Neural cell (in vitro differentiated cells): ENCODE measurements around the gene OR1F1. TPM values are rescaled to one million over a fixed set of nuclear protein-coding genes. Genes with fewer than 3 reads are reported as not detected.

Source experiments
- H2AFZ ChIP-seq: fragments of 200-600, 300-800 bp; sonication (generic), shearing (Covaris generic); 2 replicates; pipeline ENCODE4 v1.6.0; 2014; ENCODE audit warnings: low read depth, mild to moderate bottlenecking, antibody characterized with exemption, low read length, moderate library complexity
- H3F3A ChIP-seq: fragments of 200-600 bp; shearing (Covaris generic); 2 replicates; pipeline ENCODE4 v1.6.1; 2016; ENCODE audit warnings: mild to moderate bottlenecking, moderate library complexity, mixed read lengths, antibody characterized with exemption, low read length; ENCODE audit not compliant: insufficient read depth, poor library complexity, severe bottlenecking
- H3K27ac ChIP-seq: fragments of 200-600, 300-800 bp; sonication (generic), shearing (Covaris generic); 2 replicates; pipeline ENCODE4 v1.5.1; 2014; ENCODE audit warnings: mild to moderate bottlenecking, low read length, moderate library complexity
- H3K27me3 ChIP-seq: fragments of 300-800, 200-600 bp; sonication (generic), shearing (Covaris generic); 2 replicates; pipeline ENCODE4 v1.6.0; 2014; ENCODE audit warnings: mild to moderate bottlenecking, low read depth, low read length, moderate library complexity; ENCODE audit not compliant: insufficient read depth
- H3K36me3 ChIP-seq: fragments of 300-800, 200-600 bp; sonication (generic), shearing (Covaris generic); 2 replicates; pipeline ENCODE4 v1.5.1; 2014; ENCODE audit warnings: mild to moderate bottlenecking, antibody characterized with exemption, low read length, moderate library complexity; ENCODE audit not compliant: insufficient read depth
- H3K4me2 ChIP-seq: fragments of 300-800, 200-600 bp; sonication (generic), shearing (Covaris generic); 2 replicates; pipeline ENCODE4 v1.6.0; 2014; ENCODE audit warnings: mild to moderate bottlenecking, low read length
- H3K4me3 ChIP-seq: fragments of 300-800, 200-600 bp; sonication (generic), shearing (Covaris generic); 2 replicates; pipeline ENCODE4 v1.5.1; 2014; ENCODE audit warnings: mild to moderate bottlenecking, low read length, moderate library complexity
- H3K79me2 ChIP-seq: fragments of 200-600 bp; shearing (Covaris generic); replicated peaks from 2 replicates; pipeline ENCODE4 v1.6.0; 2014; ENCODE audit warnings: mild to moderate bottlenecking, low read length, moderate library complexity; ENCODE audit not compliant: insufficient read depth
- H3K9ac ChIP-seq: fragments of 300-800, 200-600 bp; sonication (generic), shearing (Covaris generic); 2 replicates; pipeline ENCODE4 v1.6.1; 2016; ENCODE audit warnings: mild to moderate bottlenecking, low read length, mixed read lengths
- H3K9me2 ChIP-seq: fragments of 200-600 bp; shearing (Covaris generic); 2 replicates; pipeline ENCODE4 v1.6.1; 2016; ENCODE audit warnings: mild to moderate bottlenecking, low read length, mixed read lengths; ENCODE audit not compliant: insufficient read depth
- H3K9me3 ChIP-seq: fragments of 200-600, 300-800 bp; sonication (generic), shearing (Covaris generic); 2 replicates; pipeline ENCODE4 v1.6.1; 2016; ENCODE audit warnings: mild to moderate bottlenecking, mixed run types, low read length, moderate library complexity, mixed read lengths
- H4K20me1 ChIP-seq: fragments of 200-600 bp; shearing (Covaris generic); 2 replicates; pipeline ENCODE4 v1.6.1; 2016; ENCODE audit warnings: mild to moderate bottlenecking, mixed run types; ENCODE audit not compliant: insufficient read depth
- CTCF ChIP-seq: fragments of 450-650 bp; IDR thresholded peaks from 2 replicates; pipeline ENCODE4 v1.5.1; 2014; ENCODE audit warnings: antibody characterized with exemption, mild to moderate bottlenecking, moderate library complexity; ENCODE audit not compliant: poor library complexity, severe bottlenecking
- EP300 ChIP-seq: fragments of 450-650 bp; conservative IDR thresholded peaks from 2 replicates; pipeline ENCODE4 v1.6.1; 2014; ENCODE audit warnings: antibody characterized with exemption, mild to moderate bottlenecking, moderate library complexity; ENCODE audit not compliant: poor library complexity, severe bottlenecking
- EZH2 ChIP-seq: fragments of 200-600, 300-800 bp; shearing (Covaris generic), sonication (generic); IDR thresholded peaks from 2 replicates; pipeline ENCODE4 v1.6.1; 2014; ENCODE audit warnings: antibody characterized with exemption, low read length, borderline replicate concordance, mild to moderate bottlenecking; ENCODE audit not compliant: insufficient read depth, poor library complexity, severe bottlenecking
- MXI1 ChIP-seq: fragments of 450-650 bp; conservative IDR thresholded peaks from 2 replicates; pipeline ENCODE4 v1.6.1; 2014; ENCODE audit warnings: antibody characterized with exemption, mild to moderate bottlenecking; ENCODE audit not compliant: poor library complexity, severe bottlenecking
- POLR2AphosphoS5 ChIP-seq: IDR thresholded peaks from 2 replicates; pipeline ENCODE4 v1.6.1; 2012
- RAD21 ChIP-seq: fragments of 450-650 bp; conservative IDR thresholded peaks from 2 replicates; pipeline ENCODE4 v1.6.1; 2014; ENCODE audit warnings: antibody characterized with exemption, mild to moderate bottlenecking, moderate library complexity
- SMC3 ChIP-seq: fragments of 450-650 bp; conservative IDR thresholded peaks from 2 replicates; pipeline ENCODE4 v1.6.1; 2014; ENCODE audit warnings: antibody characterized with exemption, mild to moderate bottlenecking, moderate library complexity; ENCODE audit not compliant: poor library complexity
- TAF1 ChIP-seq: IDR thresholded peaks from 2 replicates; pipeline ENCODE4 v1.6.1; 2012; ENCODE audit warnings: low read depth
- polyA plus RNA-seq: library from polyadenylated mRNA; depleted of rRNA; stranded (reverse); fragments of >200 nt; gene quantifications from 2 replicates; pipeline ENCODE4 v1.2.3, GENCODE V29; 2014
- TF ChIP-seq, protein P1 (sequence below): IDR thresholded peaks from 2 replicates; pipeline ENCODE4 v1.6.1; 2012; ENCODE audit warnings: borderline replicate concordance

OR1F1 gene
- polyA plus RNA-seq, 1 donor from 2014 or later: 2.5 TPM

DNA sequence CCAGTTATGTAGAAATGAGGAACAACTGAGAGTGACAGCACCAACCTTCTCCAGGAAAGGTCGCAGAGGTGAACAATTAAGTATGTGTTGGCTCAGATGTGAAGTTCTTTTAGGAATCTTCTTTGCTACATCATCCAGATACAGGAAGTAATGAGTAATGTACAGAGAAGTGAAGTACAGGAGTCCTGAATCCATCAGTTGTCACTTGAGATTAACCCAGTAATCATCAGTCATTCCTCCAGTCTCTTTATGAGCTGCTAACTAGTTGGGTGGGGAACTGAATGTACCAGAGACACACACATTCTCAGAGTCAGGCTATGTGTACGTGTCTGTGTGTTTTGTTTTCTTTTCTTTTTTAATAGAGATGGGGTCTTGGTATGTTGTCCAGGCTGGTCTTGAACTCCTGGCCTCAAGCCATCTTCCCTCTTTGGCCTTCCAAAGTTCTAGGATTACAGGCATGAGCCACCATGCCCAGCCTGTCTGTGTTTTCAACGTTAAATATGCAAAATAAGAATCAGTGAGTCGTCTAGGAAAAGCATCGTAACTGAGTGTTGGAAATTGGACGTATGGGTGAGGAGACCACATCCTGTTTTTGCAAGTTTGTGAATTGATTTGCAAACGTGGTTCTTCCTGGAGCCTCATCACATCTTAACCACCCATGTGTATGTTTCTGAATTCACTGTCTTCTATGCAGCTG is 27.0 kb downstream of the OR1F1 start:
- no peak overlapping the region for H3K27ac ChIP-seq
- no peaks in the 10 kb centered on the region for H3F3A ChIP-seq
- TF ChIP-seq SMC3: no peak
- no peak for TF ChIP-seq MXI1
- TF ChIP-seq TAF1: no peak
- no peak for TF ChIP-seq RAD21
- no peak for TF ChIP-seq POLR2AphosphoS5
- TF ChIP-seq EP300: no peak
- TF ChIP-seq, protein P1, sequence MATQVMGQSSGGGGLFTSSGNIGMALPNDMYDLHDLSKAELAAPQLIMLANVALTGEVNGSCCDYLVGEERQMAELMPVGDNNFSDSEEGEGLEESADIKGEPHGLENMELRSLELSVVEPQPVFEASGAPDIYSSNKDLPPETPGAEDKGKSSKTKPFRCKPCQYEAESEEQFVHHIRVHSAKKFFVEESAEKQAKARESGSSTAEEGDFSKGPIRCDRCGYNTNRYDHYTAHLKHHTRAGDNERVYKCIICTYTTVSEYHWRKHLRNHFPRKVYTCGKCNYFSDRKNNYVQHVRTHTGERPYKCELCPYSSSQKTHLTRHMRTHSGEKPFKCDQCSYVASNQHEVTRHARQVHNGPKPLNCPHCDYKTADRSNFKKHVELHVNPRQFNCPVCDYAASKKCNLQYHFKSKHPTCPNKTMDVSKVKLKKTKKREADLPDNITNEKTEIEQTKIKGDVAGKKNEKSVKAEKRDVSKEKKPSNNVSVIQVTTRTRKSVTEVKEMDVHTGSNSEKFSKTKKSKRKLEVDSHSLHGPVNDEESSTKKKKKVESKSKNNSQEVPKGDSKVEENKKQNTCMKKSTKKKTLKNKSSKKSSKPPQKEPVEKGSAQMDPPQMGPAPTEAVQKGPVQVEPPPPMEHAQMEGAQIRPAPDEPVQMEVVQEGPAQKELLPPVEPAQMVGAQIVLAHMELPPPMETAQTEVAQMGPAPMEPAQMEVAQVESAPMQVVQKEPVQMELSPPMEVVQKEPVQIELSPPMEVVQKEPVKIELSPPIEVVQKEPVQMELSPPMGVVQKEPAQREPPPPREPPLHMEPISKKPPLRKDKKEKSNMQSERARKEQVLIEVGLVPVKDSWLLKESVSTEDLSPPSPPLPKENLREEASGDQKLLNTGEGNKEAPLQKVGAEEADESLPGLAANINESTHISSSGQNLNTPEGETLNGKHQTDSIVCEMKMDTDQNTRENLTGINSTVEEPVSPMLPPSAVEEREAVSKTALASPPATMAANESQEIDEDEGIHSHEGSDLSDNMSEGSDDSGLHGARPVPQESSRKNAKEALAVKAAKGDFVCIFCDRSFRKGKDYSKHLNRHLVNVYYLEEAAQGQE: no peak
- TF ChIP-seq CTCF: no peak
- no peak for TF ChIP-seq EZH2
- no peak overlapping the region for H3K4me3 ChIP-seq
- H3K79me2 ChIP-seq: no peaks in the 10 kb centered on the region
- H3K27me3 ChIP-seq: no peaks in the 10 kb centered on the region
- H3K36me3 ChIP-seq: no peaks in the 10 kb centered on the region
- no peak overlapping the region for H3K9ac ChIP-seq
- no peak overlapping the region for H2AFZ ChIP-seq
- no peaks in the 10 kb centered on the region for H3K9me2 ChIP-seq
- H3K9me3 ChIP-seq: no peaks in the 10 kb centered on the region
- no peaks in the 10 kb centered on the region for H4K20me1 ChIP-seq
- no peak overlapping the region for H3K4me2 ChIP-seq

GRCh38 chr16:3215601-3216262 is 27.7 kb downstream of the OR1F1 start:
- Histone ChIP-seq H3K4me3 (no peak overlapping the region), H4K20me1 (no peaks in the 10 kb centered on the region), H3K27me3 (no peaks in the 10 kb centered on the region), H3K4me2 (no peak overlapping the region), H3K27ac (no peak overlapping the region), H2AFZ (no peak overlapping the region), H3K79me2 (no peaks in the 10 kb centered on the region), H3K9me3 (no peaks in the 10 kb centered on the region), H3K9ac (no peak overlapping the region), H3F3A (no peaks in the 10 kb centered on the region), H3K36me3 (no peaks in the 10 kb centered on the region), H3K9me2 (no peaks in the 10 kb centered on the region)
- TF ChIP-seq RAD21 (no peak), POLR2AphosphoS5 (no peak), CTCF (no peak), TAF1 (no peak), EZH2 (no peak), EP300 (no peak), SMC3 (no peak), MXI1 (no peak)
- TF ChIP-seq, protein P1: no peak
